AG04450 (cell line): Measurements from ENCODE around the gene KCNK2. TPM values are rescaled to one million over a fixed set of nuclear protein-coding genes. Genes with fewer than 3 reads are reported as not detected.

ENCODE experiments used
- CTCF ChIA-PET: fragments of 300-600, 350-600 bp; formaldehyde crosslinking; extraction: SDS; loops from one replicate; lab custom pipeline; 2022; ENCODE audit warnings: antibody characterized with exemption, inconsistent platforms; lab: Charles Lee
- POLR2A ChIA-PET: fragments of 350-600 bp; formaldehyde crosslinking; extraction: SDS; loops from one replicate; lab custom pipeline; 2021; ENCODE audit warnings: antibody characterized with exemption, inconsistent platforms; lab: Yijun Ruan, JAX
- DNase-seq: peaks from one replicate; pipeline ENCODE4 v3.0.0-alpha.2; 2011; ENCODE audit warnings: low read depth, low spot score
- H3K27ac ChIP-seq: one replicate; pipeline ENCODE4 v1.5.1; 2012; ENCODE audit warnings: low read depth, low read length, control low read depth
- H3K27me3 ChIP-seq: one replicate; pipeline ENCODE4 v1.6.0; 2012; ENCODE audit warnings: low read length; ENCODE audit not compliant: control insufficient read depth, insufficient read depth
- H3K4me3 ChIP-seq: 2 replicates; pipeline ENCODE4 v1.5.1; 2011; ENCODE audit warnings: mild to moderate bottlenecking, low read depth, low read length, control low read depth
- H3K9me3 ChIP-seq: 2 replicates; pipeline ENCODE4 v1.5.1; 2012; ENCODE audit warnings: low read length; ENCODE audit not compliant: control insufficient read depth, insufficient read depth
- CTCF ChIP-seq: IDR thresholded peaks from 2 replicates; pipeline ENCODE4 v1.5.1; 2011; ENCODE audit warnings: low read depth, low read length, control low read depth, inconsistent platforms
- polyA plus RNA-seq: library from polyadenylated mRNA; depleted of rRNA; stranded (reverse); fragments of >200 nt; gene quantifications from 2 replicates; pipeline ENCODE4 v1.2.3, GENCODE V29; 2011

Gene KCNK2
- polyA plus RNA-seq, 1 experiment = 22.8 TPM

DNA sequence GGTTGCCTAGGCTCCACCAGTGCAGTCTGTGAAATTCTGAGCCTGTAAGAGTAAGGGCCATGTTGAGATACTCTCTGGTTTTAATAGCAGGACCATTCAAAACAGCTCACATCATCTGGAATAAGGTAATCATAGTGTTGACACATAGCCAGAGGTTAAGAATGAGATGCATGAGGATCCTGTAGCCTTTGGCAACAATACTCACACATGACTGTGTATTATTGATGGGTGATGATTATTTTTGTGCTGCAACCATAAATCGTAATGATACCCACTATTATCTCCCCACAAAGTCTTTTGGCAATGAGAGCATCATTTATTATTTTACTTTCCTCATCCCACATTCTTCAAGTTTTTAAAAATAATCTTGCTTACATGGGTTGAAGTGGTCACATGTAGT is 35.5 kb downstream of the KCNK2 start:
- POLR2A ChIA-PET = no interaction called here

GRCh38 chr1:215119056-215119455 is 36.5 kb downstream of the KCNK2 start:
- DNase-seq = no peak
- no peaks in the 10 kb centered on the region for H3K9me3 ChIP-seq
- H3K27me3 ChIP-seq = no peaks in the 10 kb centered on the region
- no peak overlapping the region for H3K27ac ChIP-seq
- no peak overlapping the region for H3K4me3 ChIP-seq
- POLR2A ChIA-PET = no interaction called here
- CTCF ChIA-PET = no interaction called here
- TF ChIP-seq CTCF = no peak

More for the DNA sequence above, 35.5 kb downstream of the KCNK2 start:
- CTCF ChIA-PET = no interaction called here
- DNase-seq = no peak
- Histone ChIP-seq H3K27ac (no peak overlapping the region), H3K27me3 (no peaks in the 10 kb centered on the region), H3K4me3 (no peak overlapping the region), H3K9me3 (no peaks in the 10 kb centered on the region)
- no peak for TF ChIP-seq CTCF

GRCh38 chr1:215119719-215120365 is 37.3 kb downstream of the KCNK2 start:
- DNase-seq = no peak
- CTCF ChIA-PET = no interaction called here
- no peaks in the 10 kb centered on the region for H3K27me3 ChIP-seq
- H3K4me3 ChIP-seq = no peak overlapping the region
- no peak for TF ChIP-seq CTCF
- no peaks in the 10 kb centered on the region for H3K9me3 ChIP-seq
- POLR2A ChIA-PET = no interaction called here
- no peak overlapping the region for H3K27ac ChIP-seq

GRCh38 chr1:215128504-215128903 is 46.0 kb downstream of the KCNK2 start:
- ChIA-PET CTCF (no interaction called here), POLR2A (no interaction called here)
- DNase-seq = no peak
- H3K9me3 ChIP-seq = no peaks in the 10 kb centered on the region
- no peak for TF ChIP-seq CTCF
- no peaks in the 10 kb centered on the region for H3K27me3 ChIP-seq
- no peak overlapping the region for H3K27ac ChIP-seq
- H3K4me3 ChIP-seq = no peak overlapping the region

GRCh38 chr1:215131291-215131690 is 48.8 kb downstream of the KCNK2 start:
- Histone ChIP-seq H3K27me3 (no peaks in the 10 kb centered on the region), H3K27ac (no peak overlapping the region), H3K9me3 (no peaks in the 10 kb centered on the region), H3K4me3 (no peak overlapping the region)
- no peak for TF ChIP-seq CTCF
- CTCF ChIA-PET = no interaction called here
- POLR2A ChIA-PET = no interaction called here
- DNase-seq = no peak
